HG03135 (cell line): ENCODE measurements around the gene LMNTD2.

ENCODE experiments used
- ATAC-seq: cut with Tn5 transposase; IDR thresholded peaks from one replicate; pipeline ENCODE4 v1.9.1; 2021; ENCODE audit warnings: mild to moderate bottlenecking, moderate library complexity; ENCODE audit not compliant: unreplicated experiment

The LMNTD2 gene

DNA sequence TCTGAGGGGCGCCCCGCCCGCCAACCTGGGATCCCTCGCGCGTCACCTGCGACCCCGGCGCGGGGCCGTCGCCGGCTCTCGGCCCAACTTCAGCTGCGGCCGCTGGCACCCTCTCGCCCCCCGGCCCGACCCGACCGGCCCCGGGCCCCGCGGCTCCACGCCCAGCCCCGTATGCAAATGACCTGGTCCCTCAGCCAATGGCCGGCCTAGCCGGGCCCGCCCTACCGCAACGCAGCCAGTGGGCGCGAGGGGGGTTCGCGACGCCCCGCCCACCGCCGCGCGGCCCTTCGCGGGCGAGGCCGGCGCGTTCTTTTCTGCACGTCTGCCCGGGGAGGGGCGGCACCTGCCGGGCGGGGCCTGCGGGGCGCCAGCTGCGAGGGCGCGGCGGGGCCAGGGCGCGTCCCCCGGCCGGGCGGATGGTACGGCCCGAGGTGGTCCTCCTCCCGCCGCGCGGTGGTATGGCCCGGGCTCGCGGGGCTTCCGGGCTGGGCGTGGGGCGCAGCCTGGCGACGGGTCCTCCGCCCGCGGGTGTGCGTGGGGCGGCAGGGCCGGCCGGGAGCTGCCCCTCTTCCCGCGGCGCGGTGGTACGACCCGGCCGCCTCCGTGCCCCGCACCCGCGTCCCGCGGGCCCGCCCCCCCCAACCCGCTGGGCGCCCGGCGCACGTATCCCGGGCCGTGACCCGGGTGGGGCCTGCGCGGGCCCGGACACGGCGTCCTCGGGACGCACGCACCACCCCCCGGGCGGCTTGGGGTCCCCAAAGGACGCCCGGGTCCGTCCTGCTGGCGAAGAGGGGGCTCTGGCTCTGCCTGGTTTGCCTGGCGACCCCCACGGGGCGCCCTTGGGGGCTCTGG, 8.0 kb upstream of the LMNTD2 start:
- ATAC-seq = peak; percentile 83

GRCh38 chr11:567629-568292, 7.2 kb upstream of the LMNTD2 start:
- ATAC-seq = no peak

DNA sequence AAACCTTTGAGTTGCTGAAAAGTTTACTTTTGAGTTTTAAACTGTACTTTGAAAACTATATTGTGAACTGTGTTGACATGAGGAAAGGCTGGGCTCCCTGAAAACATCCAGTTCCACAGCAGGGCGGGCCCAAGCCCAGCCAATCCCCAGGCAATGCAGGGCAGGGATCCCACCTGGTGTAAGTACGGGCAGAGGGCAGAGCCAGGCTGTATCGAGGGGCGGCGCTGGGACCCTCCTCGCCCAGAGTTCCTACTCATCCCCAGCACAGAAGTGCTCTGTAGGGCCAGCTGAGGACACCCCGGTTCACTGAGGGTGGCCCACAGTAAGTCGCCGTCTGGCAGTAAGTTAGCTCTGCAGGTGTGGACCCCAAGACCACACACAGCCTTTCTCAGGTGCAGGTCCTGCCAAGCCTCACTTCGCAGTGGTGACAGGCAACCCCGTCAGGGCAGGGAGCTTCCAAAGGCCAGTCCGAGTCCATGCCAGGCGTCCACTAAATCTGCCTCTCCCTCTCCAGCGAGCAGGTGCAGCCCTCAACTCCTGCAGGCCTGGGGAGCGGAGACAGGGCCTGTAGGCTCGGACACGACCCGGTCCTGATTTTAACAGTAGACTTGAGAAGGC, 6.6 kb upstream of the LMNTD2 start:
- ATAC-seq = no peak

GRCh38 chr11:565921-566509, 5.5 kb upstream of the LMNTD2 start:
- no peak for ATAC-seq

DNA sequence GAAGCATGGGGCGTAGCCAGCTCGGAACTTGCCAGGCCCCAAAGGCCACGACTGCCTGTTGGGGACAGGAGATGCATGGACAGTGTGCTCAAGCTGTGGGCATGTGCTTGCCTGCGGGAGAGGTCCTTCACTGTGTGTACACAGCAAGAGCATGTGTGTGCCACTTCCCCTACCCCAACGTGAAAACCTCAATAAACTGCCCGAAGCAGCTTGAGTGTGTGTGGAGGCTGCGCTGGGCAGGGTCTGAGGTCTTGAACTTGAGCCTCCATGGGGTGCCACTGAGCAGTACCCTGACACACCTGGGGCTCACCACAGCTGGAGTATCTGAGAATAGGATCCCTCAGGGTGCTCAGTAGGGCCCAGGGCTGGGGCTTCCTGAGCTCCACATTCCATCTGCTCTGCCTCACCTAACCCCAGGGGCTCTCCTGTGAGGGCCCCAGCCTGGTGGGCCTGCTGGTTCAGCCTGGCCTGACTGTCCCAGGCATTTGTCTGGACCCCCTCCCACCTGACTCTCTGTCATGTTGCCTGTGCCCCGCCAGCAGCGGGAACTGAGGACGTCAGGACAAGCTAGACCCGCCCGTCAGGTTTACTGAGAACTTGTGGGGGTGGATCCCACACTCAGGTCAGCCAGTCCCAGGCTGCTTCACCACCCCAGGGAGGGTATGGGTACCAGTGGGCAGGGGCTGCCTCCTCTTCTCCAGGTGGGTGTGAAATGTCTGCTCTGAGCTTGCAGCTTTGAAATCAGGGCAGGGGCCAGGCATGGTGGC, 3.5 kb upstream of the LMNTD2 start:
- ATAC-seq = no peak

GRCh38 chr11:563066-563811, 2.7 kb upstream of the LMNTD2 start:
- ATAC-seq = no peak

DNA sequence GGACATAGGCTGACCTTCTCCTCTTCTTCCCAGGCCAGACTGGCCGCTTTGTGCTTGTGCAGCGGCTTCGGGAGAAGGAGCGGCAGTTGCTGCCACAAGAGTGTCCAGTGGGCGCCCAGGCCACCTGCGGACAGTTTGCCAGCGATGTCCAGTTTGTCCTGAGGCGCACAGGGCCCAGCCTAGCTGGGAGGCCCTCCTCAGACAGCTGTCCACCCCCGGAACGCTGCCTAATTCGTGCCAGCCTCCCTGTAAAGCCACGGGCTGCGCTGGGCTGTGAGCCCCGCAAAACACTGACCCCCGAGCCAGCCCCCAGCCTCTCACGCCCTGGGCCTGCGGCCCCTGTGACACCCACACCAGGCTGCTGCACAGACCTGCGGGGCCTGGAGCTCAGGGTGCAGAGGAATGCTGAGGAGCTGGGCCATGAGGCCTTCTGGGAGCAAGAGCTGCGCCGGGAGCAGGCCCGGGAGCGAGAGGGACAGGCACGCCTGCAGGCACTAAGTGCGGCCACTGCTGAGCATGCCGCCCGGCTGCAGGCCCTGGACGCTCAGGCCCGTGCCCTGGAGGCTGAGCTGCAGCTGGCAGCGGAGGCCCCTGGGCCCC, 1.6 kb upstream of the LMNTD2 start:
- ATAC-seq = no peak

- ATAC-seq = peak; percentile 14
Observed at GRCh38 chr11:561148-562003, 838 bp upstream of the LMNTD2 start.

- no peak for ATAC-seq
Observed at GRCh38 chr11:559712-560304, 730 bp downstream of the LMNTD2 start.

DNA sequence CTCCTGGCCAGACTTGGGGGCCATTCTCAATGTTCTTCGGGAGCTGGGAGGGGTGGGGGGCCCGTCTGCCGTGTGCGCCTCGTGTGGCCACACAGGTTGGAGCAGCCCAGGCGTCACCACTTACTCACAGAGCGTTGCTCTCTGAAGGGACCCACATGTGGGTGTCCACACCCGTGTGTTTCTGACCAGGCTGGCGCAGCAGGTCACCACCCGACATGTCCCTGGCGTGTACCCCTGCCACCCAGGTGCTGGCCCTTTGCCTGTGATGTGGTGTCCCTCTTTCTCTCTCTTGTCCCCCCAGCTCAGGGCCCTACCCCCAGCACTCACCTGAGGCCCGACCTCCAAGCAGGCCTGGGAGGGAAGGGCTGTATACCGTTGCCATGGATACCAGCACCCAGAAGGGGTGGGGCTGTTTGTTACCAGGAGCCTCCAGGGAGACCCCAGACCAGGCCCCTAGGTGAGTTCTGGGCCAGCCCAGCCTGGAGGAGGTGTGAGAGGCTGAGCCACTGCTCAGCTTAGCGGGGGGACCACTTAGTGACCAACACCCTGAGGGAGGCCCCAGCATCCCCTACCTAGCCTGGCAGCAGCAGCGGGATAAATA, 1.4 kb downstream of the LMNTD2 start:
- ATAC-seq = no peak

GRCh38 chr11:558503-558902, 2.0 kb downstream of the LMNTD2 start:
- ATAC-seq = no peak

DNA sequence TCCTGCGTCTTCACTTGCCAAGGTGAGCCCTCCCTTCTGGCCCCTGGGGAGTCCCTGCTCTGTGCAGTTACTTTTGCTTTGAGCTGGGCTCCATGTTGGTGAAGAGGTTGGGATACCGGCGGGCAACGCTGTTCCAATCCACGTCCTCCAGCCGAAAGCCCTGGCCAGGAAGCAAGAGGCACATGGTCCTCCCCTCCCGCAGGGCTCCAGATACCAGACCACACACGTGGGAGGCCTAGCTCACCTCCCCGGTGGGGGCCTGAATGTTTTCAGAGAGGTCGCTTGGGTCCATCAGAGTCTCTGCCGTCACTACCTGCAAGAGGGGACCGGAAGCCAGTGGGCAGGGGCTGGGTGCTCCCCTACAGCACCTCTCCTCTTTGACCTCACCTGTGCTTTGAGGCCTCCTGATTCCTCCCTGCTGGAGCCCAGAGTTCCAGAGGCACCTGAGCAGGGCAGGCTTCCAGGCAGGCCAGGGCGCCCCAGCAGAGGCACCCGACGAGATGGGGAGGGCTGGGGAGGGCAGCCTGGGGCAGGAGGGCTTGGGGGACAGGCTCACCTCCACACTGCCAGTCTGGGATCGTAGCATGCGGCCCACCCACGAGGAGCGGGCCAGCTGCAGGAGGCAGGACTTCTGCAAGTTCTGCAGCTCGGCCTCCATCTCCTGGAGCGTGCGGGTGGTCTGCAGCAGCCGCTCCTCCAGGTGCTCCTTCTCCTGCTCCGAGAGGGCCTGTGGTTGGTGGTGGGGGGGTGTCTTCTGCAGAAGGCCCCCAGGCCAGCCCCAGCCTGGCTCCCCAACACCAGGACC, 3.0 kb downstream of the LMNTD2 start:
- no peak for ATAC-seq

GRCh38 chr11:556662-557256, 3.8 kb downstream of the LMNTD2 start:
- no peak for ATAC-seq

DNA sequence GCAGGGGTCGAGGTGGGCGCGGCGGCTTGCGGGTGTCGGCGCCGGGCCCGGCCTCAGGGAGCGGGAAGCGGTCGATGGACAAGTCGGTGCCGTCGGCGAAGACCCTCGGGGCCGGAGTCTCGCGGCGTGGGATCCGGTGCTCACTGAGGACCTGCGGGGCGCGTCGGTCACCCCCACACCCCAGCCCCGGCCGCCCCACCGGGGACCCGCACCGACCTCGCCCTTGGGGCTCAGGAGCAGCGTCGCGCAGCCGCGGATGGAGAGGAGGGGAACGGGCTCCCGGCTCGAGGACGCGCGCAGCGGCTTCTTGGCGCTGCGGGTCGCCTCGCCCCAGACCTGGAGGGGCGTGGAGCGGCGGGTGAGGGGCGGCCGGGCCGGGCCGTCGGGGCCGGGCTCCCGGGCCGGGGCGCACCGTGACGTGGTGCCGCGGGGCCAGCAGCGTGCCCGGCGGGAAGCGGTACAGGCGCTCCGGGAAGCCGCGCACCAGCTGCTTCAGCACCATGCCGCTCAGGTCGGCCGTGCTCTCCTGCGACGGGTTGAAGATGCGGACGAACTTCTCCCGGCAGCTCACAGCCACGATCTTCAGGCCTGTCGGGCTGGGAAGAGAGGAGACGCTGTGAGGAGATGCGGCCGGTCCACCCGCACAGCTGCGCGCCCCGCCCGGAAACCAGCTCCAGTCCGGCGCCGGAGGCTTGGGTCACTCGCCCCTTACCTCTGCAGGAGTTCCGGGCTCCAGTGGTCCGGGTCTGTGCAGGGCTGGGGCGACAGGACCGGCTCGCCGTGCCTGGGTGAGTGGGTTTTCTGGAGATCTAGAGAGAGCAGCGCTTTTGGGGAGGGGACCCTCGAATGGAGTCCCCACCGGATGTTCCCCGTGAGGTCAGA, 4.5 kb downstream of the LMNTD2 start:
- ATAC-seq = no peak

GRCh38 chr11:555227-555779, 5.2 kb downstream of the LMNTD2 start:
- ATAC-seq = no peak
